CD4-positive, alpha-beta T cell treated with Interleukin-6 at 100 ng/mL for 8 hours (primary cell): ENCODE data around the gene KNDC1.
"Not testable (repeated sequence)": the region's sequence is repeated elsewhere in the genome, so short reads cannot be mapped to it uniquely, and the experiment has no call there.

Experiments used
- DNase-seq: peaks from one replicate; pipeline ENCODE4 v3.0.0-alpha.2; 2020; ENCODE audit warnings: mixed read lengths, low spot score

KNDC1 gene

GRCh38 chr10:133224076-133224475, 64.1 kb downstream of the KNDC1 start:
- no peak for DNase-seq

- no peak for DNase-seq
Observed at GRCh38 chr10:133224756-133225372, 64.8 kb downstream of the KNDC1 start.

- no peak for DNase-seq
Observed at GRCh38 chr10:133225707-133226191, 65.7 kb downstream of the KNDC1 start.

GRCh38 chr10:133226251-133226808, 66.3 kb downstream of the KNDC1 start:
- DNase-seq = no peak

GRCh38 chr10:133227256-133227655, 67.2 kb downstream of the KNDC1 start:
- no peak for DNase-seq

- DNase-seq = no peak
Observed at GRCh38 chr10:133229265-133230043, 69.4 kb downstream of the KNDC1 start.

GRCh38 chr10:133230044-133230361, 70.0 kb downstream of the KNDC1 start, which contains the start of gene UTF1:
Gene UTF1 (plus strand): TSS chr10:133230217. CDS start chr10:133230289, 72 bp downstream.
- no peak for DNase-seq

GRCh38 chr10:133230387-133231195, 70.6 kb downstream of the KNDC1 start:
- no peak for DNase-seq

- DNase-seq = no peak
Observed at GRCh38 chr10:133231244-133231945, 71.4 kb downstream of the KNDC1 start.

GRCh38 chr10:133231946-133232574, 72.0 kb downstream of the KNDC1 start:
- no peak for DNase-seq

- not testable (repeated sequence) for DNase-seq
Observed at GRCh38 chr10:133234796-133235195, 74.8 kb downstream of the KNDC1 start.

GRCh38 chr10:133235265-133235855, 75.3 kb downstream of the KNDC1 start:
- no peak for DNase-seq

GRCh38 chr10:133235932-133236331, 75.9 kb downstream of the KNDC1 start:
- DNase-seq = no peak

- DNase-seq = no peak
Observed at GRCh38 chr10:133236401-133237240, 76.6 kb downstream of the KNDC1 start.

- DNase-seq = no peak
Observed at GRCh38 chr10:133237241-133237587, 77.2 kb downstream of the KNDC1 start.

- no peak for DNase-seq
Observed at GRCh38 chr10:133237588-133238465, 77.8 kb downstream of the KNDC1 start, which contains the start of gene VENTX. Gene VENTX (plus strand): TSS chr10:133237855. CDS start chr10:133237915, 60 bp downstream.

GRCh38 chr10:133238466-133238804, 78.4 kb downstream of the KNDC1 start:
- DNase-seq = no peak

GRCh38 chr10:133239990-133240389, 80.0 kb downstream of the KNDC1 start:
- no peak for DNase-seq
